Common myeloid progenitor, CD34-positive (primary cell): Measurements from ENCODE around the gene TTF2. TPM values are rescaled to one million over a fixed set of nuclear protein-coding genes. Genes with fewer than 3 reads are reported as not detected.

ENCODE experiments used
- CTCF ChIA-PET: fragments of 350-600 bp; sonication (Branson Sonifier 250); formaldehyde crosslinking; loops from one replicate; lab custom pipeline; 2021; ENCODE audit warnings: antibody characterized with exemption; lab: Charles Lee
- POLR2A ChIA-PET: fragments of 350-600 bp; sonication (Branson Sonifier 250); formaldehyde crosslinking; loops from one replicate; lab custom pipeline; 2021; ENCODE audit warnings: antibody characterized with exemption; lab: Charles Lee
- DNase-seq, 3 donors: peaks; one replicate each; pipeline versions ENCODE4 v3.0.0 to v3.0.0-alpha.2; 2013
- H3K27ac ChIP-seq, 2 experiments: 1 replicate in 1 of 2; 2 replicates in 1 of 2; pipeline ENCODE4 v1.7.0; 2013; ENCODE audit warnings: inconsistent platforms in 2 of 2, low read length in 2 of 2, mild to moderate bottlenecking in 2 of 2, low read depth in 1 of 2, moderate library complexity in 1 of 2; ENCODE audit not compliant: severe bottlenecking in 2 of 2, insufficient read depth in 1 of 2, poor library complexity in 1 of 2
- H3K27me3 ChIP-seq, 5 experiments: replicated peaks in 2 of 5; 1 replicate in 3 of 5; 2 replicates in 2 of 5; pipeline versions ENCODE4 v1.6.1 to v1.7.0; 2013; ENCODE audit warnings: low read length in 4 of 5, mild to moderate bottlenecking in 2 of 5, moderate library complexity in 2 of 5, inconsistent platforms in 1 of 5; ENCODE audit not compliant: insufficient read depth in 5 of 5, control insufficient read depth in 4 of 5
- H3K36me3 ChIP-seq, 4 experiments: 1 replicate in 2 of 4; 2 replicates in 2 of 4; pipeline versions ENCODE4 v1.6.1 to v1.7.0; 2013; ENCODE audit warnings: low read length in 3 of 4, control low read depth in 1 of 4, mild to moderate bottlenecking in 1 of 4; ENCODE audit not compliant: control insufficient read depth in 4 of 4, insufficient read depth in 4 of 4
- H3K4me1 ChIP-seq, 4 experiments: 1 replicate in 3 of 4; 2 replicates in 1 of 4; pipeline versions ENCODE4 v1.6.1 to v1.7.1; 2013; ENCODE audit warnings: low read length in 3 of 4, mild to moderate bottlenecking in 3 of 4, control low read depth in 1 of 4, inconsistent platforms in 1 of 4, moderate library complexity in 1 of 4; ENCODE audit not compliant: control insufficient read depth in 4 of 4, insufficient read depth in 4 of 4; ENCODE audit errors: control extremely low read depth in 1 of 4
- H3K4me3 ChIP-seq, 7 experiments: 1 replicate in 4 of 7; 2 replicates in 3 of 7; pipeline versions ENCODE4 v1.5.1 to v1.7.0; 2013; ENCODE audit warnings: mild to moderate bottlenecking in 7 of 7, low read length in 6 of 7, moderate library complexity in 6 of 7, inconsistent platforms in 2 of 7, low read depth in 2 of 7, control low read depth in 1 of 7; ENCODE audit not compliant: insufficient read depth in 4 of 7, control insufficient read depth in 1 of 7; ENCODE audit errors: extremely low read depth in 1 of 7
- H3K9me3 ChIP-seq, 5 experiments: 1 replicate in 4 of 5; 2 replicates in 1 of 5; pipeline versions ENCODE4 v1.6.1 to v1.7.1; 2013; ENCODE audit warnings: low read length in 4 of 5, mild to moderate bottlenecking in 2 of 5, inconsistent platforms in 1 of 5, low read depth in 1 of 5, moderate library complexity in 1 of 5; ENCODE audit not compliant: control insufficient read depth in 4 of 5, insufficient read depth in 2 of 5; ENCODE audit errors: control extremely low read depth in 1 of 5
- WGBS: methylation state at CpG from one replicate; pipeline ENCODE4 v1.1.5; 2013; ENCODE audit not compliant: insufficient coverage; 5-methylcytosine and 5-hydroxymethylcytosine counted together
- polyA plus RNA-seq: library from polyadenylated mRNA; unstranded; fragments of 120-200 nt; gene quantifications from one replicate; pipeline ENCODE4 v1.2.1, GENCODE V29; 2013

The TTF2 gene
- 38.6 TPM for polyA plus RNA-seq

DNA sequence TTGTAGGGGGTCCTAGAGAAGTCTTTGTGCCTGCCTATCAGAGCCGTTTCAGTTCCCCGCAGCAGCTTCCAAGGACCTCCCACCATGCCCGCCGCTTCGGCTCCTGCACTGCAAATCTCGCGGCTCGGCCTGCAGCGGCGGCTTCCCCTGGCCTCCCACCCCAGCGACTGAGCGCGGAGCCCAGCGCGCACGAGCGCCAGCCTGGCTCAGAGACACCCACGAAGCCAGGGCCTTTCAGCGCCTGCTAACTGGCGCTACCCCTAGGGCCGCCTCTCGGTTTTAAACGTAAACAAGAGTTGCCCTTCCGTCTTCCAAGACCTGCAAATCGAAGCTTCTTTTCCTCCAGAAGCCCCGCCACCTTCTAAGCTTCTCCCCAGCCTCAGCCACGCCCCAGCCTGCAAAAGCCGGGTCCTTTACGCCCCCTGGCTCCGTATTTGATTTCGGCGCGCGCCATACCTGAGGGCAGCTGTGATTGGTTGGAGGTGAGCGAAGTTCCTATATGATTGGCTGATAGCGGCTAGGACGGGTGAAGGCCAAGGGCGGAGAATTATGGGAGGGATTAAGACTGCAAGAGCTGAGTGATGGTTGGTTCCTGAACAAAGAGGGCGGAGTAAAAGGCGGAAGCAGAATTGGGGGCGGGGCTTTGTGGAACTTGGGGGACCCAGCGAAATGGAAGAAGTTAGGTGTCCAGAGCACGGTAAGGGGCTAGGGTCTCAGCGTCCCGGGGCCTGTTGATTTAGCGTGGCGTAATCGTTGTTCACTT, at the start of gene TTF2:
Gene TTF2, plus strand, starts transcription at position 649 of the 763 bp plus-strand sequence. Its CDS starts 21 bp downstream, at position 670.
- POLR2A ChIA-PET, result no interaction called here
- CTCF ChIA-PET, result interaction anchor here (0.8 to 1.7 kb wide), 6 partner anchors 11 to 486 kb away, joined by 3 to 4 read pairs (median 3); no protein-coding TSS in a partner anchor
- no peaks in the 10 kb centered on the region for H3K27me3 ChIP-seq
- no peaks in the 10 kb centered on the region for H3K9me3 ChIP-seq
- peaks cover 3 to 40% (median 19%) of the 10 kb centered on the region in 4 experiments for H3K4me1 ChIP-seq
- peak; percentile 99 to 100 (median 100) for DNase-seq
- H3K36me3 ChIP-seq, result peaks cover 0 to 22% (median 5%) of the 10 kb centered on the region in 4 experiments
- H3K27ac ChIP-seq, result peak within 1 kb of the TSS; percentile 64 to 79
- 0% methylated on average over 39 of the region's 48 CpGs for WGBS
- peak within 1 kb of the TSS; percentile 68 to 97 (median 90) for H3K4me3 ChIP-seq

DNA sequence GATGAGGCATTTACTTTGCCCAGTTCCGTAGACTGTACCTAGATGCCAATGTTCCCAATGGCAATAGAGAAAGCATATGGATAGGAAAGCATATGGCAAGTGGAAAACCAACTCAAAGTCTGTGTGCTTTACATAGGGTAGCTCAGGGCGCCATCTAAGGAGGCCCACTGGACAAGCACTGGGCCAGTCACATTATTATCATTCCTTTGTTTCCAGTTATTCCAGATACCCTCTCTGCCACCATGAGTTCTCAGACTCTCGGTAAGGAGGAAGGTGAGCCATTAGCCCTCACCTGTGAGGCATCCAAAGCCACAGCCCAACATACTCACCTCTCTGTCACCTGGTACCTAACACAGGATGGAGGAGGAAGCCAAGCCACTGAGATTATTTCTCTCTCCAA, 48.8 kb upstream of the TTF2 start:
- no peak overlapping the region for H3K4me3 ChIP-seq
- CTCF ChIA-PET, result interaction anchor here (0.9 to 1.6 kb wide), 3 partner anchors 16 to 442 kb away, joined by 3 to 4 read pairs (median 3); no protein-coding TSS in a partner anchor
- H3K27me3 ChIP-seq, result no peaks in the 10 kb centered on the region
- no peaks in the 10 kb centered on the region for H3K36me3 ChIP-seq
- no peak for DNase-seq
- H3K4me1 ChIP-seq, result peaks cover 0 to 33% (median 5%) of the 10 kb centered on the region in 4 experiments
- H3K9me3 ChIP-seq, result no peaks in the 10 kb centered on the region
- no peak overlapping the region for H3K27ac ChIP-seq
- 100% methylated on average over 3 of the region's 3 CpGs for WGBS
- POLR2A ChIA-PET, result no interaction called here

DNA sequence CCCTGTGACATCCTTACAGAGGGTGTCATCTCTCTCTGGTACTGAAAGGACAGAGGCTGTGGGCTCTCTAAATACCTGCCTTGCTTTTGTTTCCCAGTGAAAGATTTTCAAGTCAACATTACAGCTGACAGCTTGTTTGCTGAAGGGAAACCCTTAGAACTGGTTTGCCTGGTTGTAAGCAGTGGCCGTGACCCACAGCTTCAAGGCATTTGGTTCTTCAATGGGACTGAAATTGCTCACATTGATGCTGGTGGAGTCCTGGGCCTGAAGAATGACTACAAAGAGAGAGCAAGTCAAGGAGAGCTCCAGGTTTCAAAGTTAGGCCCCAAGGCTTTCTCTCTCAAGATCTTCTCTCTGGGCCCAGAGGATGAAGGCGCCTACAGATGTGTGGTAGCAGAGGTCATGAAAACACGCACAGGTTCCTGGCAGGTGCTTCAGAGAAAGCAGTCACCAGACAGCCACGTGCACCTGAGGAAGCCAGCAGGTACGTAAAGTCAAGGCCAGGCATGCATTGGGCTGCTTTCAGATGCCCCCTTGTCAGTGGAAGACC, 46.7 kb upstream of the TTF2 start:
- Histone ChIP-seq H3K4me1 (peaks cover 0 to 17% (median 4%) of the 10 kb centered on the region in 4 experiments), H3K9me3 (no peaks in the 10 kb centered on the region), H3K27ac (no peak overlapping the region), H3K27me3 (no peaks in the 10 kb centered on the region), H3K4me3 (no peak overlapping the region), H3K36me3 (no peaks in the 10 kb centered on the region)
- no peak for DNase-seq
- WGBS, result 93% methylated on average over 5 of the region's 5 CpGs
- CTCF ChIA-PET, result no interaction called here
- POLR2A ChIA-PET, result no interaction called here

DNA sequence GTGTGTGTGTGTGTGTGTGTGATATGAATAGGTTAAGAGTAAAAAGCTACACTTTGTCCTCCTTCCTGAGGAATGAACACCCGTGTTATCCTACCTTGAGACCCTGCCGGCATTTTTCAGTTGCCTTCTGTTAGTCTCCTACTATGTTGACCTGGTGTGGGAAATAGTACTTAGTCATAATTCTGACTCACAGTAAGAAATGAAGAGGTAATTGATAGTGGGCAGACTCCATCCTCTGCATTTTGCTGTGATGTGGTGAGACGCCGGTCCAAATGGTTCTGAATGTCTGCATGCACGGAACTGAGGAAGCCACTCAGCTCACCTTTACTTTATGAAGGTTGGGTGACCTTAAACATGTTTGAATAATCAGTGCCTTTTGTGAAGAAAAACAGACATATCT, 45.9 kb upstream of the TTF2 start:
- 100% methylated on average over 2 of the region's 5 CpGs for WGBS
- Histone ChIP-seq H3K36me3 (no peaks in the 10 kb centered on the region), H3K4me3 (no peak overlapping the region), H3K27ac (no peak overlapping the region), H3K9me3 (no peaks in the 10 kb centered on the region), H3K27me3 (no peaks in the 10 kb centered on the region), H3K4me1 (peaks cover 0 to 8% (median 1%) of the 10 kb centered on the region in 4 experiments)
- DNase-seq, result no peak
- ChIA-PET CTCF (no interaction called here), POLR2A (interaction anchor here (0.6 kb wide), 1 partner anchor 160 kb away, joined by 5 read pairs; no protein-coding TSS in a partner anchor)

DNA sequence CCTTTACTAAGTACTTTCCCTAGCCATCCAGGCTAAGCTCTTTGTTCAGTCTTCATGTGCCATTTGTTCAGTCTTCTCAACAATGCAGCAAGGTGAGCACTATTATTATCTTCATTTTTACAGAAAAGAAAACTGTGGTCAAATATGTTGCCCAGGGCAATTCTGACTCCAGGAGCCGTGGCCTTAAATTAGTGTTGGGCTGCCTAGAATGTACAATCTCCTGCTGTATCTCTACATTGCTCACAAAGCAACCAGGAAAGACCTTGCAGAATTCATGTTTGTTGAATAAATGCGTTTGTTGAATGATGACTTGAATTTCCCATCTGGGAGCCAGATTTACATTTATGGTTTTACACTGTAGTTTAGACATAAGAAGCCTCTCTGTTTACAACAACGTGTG, 44.4 kb upstream of the TTF2 start:
- ChIA-PET POLR2A (no interaction called here), CTCF (no interaction called here)
- H3K9me3 ChIP-seq, result no peaks in the 10 kb centered on the region
- 100% methylated on average over 1 of the region's 3 CpGs for WGBS
- no peaks in the 10 kb centered on the region for H3K4me1 ChIP-seq
- H3K27ac ChIP-seq, result no peak overlapping the region
- no peak overlapping the region for H3K4me3 ChIP-seq
- H3K36me3 ChIP-seq, result no peaks in the 10 kb centered on the region
- DNase-seq, result no peak
- no peaks in the 10 kb centered on the region for H3K27me3 ChIP-seq

DNA sequence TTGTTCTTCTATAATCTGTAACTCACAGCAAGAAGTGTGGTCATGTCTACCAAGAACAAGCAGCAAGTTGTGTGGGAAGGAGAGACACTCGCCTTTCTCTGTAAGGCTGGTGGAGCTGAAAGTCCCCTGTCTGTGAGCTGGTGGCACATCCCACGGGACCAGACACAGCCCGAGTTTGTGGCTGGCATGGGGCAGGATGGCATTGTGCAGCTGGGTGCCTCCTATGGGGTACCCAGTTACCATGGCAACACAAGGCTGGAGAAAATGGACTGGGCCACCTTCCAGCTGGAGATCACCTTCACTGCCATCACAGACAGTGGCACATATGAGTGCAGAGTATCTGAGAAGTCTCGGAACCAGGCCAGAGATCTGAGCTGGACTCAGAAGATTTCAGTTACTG, 43.1 kb upstream of the TTF2 start:
- WGBS, result 94% methylated on average over 4 of the region's 4 CpGs

DNA sequence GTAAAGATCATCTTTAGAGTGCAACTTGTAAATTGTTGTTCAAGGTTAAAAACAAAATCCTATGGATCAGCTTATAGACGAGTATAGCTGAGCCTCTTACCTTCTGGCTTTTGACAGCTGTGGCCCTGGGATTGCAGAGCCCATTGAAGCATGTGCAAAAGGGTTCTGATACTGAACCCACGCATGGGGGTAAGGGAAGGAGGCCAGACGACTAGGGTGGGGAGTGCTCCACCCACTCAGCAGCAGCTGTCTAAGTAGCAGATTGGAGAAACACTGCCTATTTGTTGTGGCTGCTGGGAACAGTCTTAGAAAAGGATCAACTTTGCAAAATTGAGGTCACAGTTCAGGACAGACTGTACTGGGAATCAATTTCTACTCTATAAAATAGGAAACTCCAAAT, 42.5 kb upstream of the TTF2 start:
- H3K27me3 ChIP-seq, result no peaks in the 10 kb centered on the region
- H3K27ac ChIP-seq, result no peak overlapping the region
- no peaks in the 10 kb centered on the region for H3K4me1 ChIP-seq
- no peak for DNase-seq
- H3K9me3 ChIP-seq, result no peaks in the 10 kb centered on the region
- POLR2A ChIA-PET, result no interaction called here
- H3K36me3 ChIP-seq, result no peaks in the 10 kb centered on the region
- 92% methylated on average over 2 of the region's 3 CpGs for WGBS
- CTCF ChIA-PET, result no interaction called here
- H3K4me3 ChIP-seq, result no peak overlapping the region

More for the DNA sequence above, 43.1 kb upstream of the TTF2 start:
- Histone ChIP-seq H3K4me3 (no peak overlapping the region), H3K27ac (no peak overlapping the region), H3K4me1 (no peaks in the 10 kb centered on the region), H3K36me3 (no peaks in the 10 kb centered on the region), H3K27me3 (no peaks in the 10 kb centered on the region), H3K9me3 (no peaks in the 10 kb centered on the region)
- no peak for DNase-seq
- ChIA-PET POLR2A (no interaction called here), CTCF (no interaction called here)
